ENCODE results near the gene HM13.
"Not testable (repeated sequence)": the region's sequence is repeated elsewhere in the genome, so short reads cannot be mapped to it uniquely, and the experiment has no call there.

Gene HM13

DNA sequence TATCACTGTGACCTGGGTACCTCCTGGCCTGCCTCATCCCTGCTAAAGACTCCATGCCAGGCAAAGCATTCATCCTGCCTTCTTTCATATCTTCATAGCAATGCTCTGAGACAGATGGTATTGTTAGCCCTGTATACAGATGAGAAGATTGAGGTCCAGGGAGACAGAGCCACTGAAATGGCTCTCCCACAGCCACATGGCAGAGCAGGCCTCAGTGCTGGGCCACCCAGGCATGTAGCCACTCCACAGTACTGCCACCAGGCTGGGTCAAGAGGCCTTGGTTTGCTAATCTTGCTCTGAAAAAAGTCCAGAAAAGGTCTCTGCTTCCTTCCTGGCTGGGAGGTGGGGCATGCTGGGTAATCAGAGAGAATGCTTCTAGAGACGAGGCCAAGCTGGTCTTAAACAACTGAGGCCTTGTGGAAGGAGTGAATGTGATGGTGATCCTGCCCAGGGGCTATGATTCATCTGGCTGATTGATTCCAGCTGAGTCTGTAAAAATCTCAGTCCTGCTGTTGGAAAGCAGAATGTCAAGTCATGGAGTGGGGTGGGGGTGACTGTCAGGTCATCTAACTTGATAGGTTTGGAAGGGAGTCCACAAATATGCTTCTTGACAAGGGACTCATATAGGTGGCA, 29.8 kb downstream of the HM13 start:
- DNase-seq (ENCODE audit: low read depth in 3 of 3) = no peak

DNA sequence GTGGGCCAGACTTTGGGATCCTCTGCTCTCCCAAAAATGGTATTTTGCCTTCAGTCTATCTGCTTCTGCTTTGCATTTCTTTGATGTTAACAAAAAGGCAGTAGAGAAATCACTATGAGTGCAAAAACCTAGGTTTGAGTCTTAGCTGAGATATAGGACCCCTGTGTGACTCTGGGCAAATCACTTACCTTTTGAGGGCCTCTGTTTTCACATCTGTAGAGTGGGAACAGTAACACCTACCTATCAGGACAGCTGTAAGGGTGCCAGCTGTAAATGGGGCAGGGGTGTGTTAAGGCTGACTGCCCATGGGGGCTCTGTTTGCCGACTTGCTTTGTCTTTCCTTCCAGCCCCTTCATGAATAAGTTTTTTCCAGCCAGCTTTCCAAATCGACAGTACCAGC, 30.4 kb downstream of the HM13 start:
- no peak for DNase-seq (ENCODE audit: low read depth in 3 of 3)

DNA sequence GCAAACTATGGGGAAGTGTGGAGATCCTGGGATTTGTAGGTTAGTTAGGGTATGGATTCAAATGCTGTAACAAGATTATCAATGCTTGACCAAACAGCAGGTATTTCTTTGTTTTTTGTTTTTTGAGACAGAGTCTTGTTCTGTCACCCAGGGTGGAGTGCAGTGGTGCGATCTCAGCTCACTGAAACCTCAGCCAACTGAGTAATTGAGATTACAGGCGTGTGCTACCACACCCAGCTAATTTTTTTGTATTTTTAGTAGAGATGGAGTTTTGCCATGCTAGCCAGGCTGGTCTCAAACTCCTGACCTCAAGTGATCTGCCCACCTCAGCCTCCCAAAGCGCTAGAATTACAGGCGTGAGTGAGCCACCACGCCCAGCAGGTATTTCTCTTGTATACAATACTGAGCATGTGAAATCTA, 31.4 kb downstream of the HM13 start:
- not testable (repeated sequence) for DNase-seq (ENCODE audit: low read depth in 3 of 3)

DNA sequence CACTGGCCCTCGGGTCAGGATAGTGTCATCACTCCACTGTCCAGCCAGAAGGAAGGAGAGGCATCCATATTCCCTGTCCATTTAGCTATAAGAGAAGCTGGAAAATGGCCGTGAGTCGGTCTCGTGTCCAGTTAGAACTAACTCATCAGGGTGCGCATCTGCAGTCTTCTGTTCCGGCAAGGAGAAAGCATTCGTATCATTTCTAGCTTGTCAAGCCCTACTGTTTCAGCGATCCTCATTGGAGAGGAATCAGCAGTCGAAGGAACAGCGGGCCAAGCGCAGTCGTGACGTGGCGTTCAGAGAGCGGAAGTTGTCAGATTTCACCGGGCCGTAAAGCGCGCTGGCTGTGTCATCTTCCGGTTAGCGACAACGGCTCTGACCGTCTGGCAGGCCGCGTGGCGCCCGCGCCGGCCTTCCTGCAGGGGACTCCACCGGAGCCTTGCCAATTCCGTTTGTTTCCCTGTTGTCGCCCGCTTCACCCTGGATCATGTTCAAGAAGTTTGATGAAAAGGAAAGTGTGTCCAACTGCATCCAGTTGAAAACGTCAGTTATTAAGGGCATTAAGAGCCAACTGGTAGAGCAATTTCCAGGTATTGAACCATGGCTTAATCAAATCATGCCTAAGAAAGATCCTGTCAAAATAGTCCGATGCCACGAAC, 32.9 kb downstream of the HM13 start:
- DNase-seq (ENCODE audit: low read depth in 3 of 3) = peak; percentile 59 to 68 (median 63)

DNA sequence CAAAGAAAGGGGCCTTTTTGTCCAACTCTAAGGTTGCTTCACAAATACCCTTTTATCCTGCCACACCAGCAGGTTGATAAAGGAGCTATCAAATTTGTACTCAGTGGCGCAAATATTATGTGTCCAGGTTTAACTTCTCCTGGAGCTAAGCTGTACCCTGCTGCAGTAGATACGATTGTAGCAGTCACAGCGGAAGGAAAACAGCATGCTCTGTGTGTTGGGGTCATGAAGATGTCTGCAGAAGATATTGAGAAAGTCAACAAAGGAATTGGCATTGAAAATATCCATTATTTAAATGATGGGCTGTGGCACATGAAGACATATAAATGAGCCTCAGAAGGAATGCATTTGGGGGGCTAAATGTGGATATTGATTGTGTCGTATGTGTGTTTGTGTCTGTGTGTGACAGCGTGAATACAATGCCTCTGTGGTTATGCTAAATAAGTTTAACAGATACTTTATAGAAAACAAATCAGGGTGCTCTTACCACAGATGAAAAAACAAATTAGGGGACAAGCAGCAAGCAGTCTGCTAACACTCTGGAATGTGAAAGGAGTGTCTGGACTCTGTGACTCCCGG, 33.6 kb downstream of the HM13 start:
- DNase-seq (ENCODE audit: low read depth in 3 of 3) = no peak

DNA sequence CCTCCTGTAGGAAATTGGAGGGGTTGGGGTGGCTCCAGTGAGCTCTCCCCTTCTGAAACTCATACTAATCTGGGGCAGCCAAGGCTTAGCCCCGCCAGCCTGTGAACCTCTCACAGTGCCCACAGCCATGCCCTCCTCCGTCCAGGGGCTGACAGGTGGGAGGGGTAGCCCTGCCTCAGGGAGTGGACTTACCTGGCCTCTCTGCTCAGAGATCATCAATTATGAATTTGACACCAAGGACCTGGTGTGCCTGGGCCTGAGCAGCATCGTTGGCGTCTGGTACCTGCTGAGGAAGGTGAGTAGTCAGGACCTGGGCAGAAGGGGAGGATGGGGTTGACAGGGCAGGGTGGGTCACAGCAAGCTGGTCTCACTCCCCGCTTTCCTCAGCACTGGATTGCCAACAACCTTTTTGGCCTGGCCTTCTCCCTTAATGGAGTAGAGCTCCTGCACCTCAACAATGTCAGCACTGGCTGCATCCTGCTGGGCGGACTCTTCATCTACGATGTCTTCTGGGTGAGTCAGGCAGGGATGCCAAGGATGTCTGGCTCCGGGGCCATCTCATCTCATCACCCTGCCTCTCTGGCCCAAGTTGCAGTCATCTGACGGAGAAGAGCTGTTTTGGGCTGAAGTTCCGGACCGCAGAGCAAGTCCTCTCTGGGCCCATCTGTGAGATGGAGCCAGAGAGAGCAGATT, 34.7 kb downstream of the HM13 start:
- no peak for DNase-seq (ENCODE audit: low read depth in 3 of 3)

DNA sequence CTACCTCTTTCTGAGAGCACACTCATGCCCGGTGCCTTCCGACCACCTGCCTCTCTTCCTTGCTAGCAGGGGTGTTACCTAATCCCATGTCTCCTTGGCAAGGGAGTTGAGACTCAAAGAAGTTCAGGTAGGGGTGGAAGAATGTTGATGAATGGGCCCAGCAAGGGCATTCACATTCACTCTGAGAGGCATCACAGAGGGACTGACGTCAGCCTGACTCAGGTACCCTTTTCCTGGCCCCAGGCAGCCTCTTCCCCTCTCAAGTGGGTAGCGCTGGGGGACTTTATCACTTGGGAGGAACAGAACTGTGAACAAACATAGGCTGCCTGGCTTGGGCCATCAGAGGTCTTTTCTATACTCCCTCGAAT, 35.3 kb downstream of the HM13 start:
- no peak for DNase-seq (ENCODE audit: low read depth in 3 of 3)

DNA sequence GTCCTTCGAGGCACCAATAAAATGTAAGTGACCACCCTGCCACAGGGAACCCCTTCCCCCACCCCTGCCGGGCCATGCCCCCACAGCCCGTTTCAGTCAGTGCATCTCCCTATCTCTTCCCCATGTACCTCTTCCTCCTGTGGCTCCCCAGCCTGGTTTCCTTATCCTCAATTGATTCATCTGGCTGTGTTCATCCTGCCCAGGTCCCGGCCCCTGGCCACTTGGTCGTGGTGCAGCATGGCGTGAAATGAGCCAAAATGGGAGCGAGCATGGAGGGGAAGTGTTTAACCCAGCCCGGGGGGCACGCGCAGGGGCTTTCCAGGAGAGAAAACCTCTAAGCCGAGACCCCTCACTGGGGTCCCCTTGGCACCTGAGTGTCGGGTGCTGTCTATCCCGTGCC, 35.9 kb downstream of the HM13 start:
- DNase-seq (ENCODE audit: low read depth in 3 of 3) = no peak

DNA sequence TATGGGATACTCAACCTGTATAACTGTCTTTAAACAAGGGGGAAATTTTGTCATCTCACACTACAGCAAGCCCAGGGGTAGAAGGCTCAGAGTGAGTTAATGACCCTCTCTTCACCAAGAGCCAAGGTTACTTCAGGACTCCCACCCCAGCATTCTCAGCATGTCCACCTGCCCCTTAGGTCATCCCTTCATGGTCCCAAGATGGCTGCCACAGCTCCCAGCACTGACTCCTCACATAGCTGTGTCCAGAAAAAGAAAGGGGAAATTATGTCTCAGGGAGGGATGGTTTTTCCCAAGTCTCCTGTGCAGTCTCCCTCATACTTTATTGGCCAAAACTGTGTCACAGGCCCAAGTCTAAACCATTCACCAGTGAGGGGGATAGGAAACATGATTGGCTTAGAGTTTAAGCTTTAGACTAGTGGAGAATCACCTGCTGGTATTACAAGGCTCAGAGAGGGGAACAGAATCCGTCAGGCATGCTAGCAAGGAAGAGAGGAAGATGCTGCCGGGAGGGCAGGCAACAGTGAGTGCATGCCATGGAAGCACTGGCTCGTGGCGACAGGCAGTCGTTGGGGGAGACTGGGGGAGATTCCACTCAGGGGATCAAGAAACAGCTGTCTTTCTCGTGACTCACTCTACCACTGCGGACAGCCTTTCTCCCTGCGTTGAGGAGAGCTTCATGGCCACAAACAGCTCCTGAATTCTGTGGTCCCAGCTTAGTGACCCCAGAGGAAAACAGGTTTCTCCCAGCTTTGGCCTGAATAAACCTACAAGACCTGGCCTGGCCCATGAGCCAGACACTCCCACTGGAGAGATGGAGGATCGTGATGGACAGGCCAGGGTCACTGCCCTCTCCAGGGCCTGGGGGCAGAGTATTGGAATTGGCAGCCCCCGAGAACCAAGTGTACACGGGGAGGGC, 37.2 kb downstream of the HM13 start:
- DNase-seq (ENCODE audit: low read depth in 3 of 3) = no peak

DNA sequence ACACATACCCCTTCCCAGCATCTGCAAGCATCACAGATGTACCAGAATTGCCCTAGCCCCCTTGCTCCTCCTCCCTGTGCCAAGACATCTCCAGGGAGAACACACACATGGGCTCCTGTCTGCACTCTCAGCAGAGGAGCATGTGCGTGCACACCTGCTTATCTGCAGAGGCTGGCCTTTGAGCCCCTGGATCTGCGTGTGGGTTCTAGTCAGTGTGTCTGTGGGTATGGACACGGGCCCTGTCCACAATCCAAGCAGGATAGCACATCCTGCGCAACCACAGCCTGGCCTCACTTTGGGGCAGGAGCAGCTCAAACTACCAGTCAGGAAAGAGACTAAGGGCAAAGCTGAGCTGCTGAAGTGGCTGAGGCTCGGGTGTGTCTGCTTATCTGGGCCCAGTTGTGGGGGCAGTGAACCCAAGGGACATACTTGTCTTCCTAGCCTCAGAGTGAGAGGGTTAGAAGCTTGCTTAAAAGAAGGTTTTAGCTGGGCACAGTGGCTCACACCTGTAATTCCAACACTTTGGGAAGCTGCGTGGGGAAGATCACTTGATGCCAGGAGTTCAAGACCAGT, 41.0 kb downstream of the HM13 start:
- DNase-seq (ENCODE audit: low read depth in 3 of 3) = no peak

DNA sequence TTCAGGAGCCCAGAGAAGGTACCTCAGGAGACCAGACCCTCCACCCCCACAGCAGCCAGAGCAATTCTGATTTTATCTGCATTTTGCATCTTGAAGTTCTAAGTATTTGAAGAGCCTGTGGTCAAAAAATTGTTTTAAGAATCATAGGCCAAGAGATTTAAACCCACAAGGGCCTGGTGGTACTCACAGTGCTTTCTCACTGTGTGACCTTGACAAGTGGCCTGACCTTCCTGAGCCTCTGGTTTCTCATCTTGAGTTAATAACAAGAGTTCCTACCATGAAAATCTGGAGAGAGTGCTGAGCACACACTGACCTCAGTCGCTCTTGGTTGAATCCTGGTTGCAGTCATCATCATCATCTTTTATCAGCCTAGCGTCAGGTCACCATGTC, 45.5 kb downstream of the HM13 start:
- no peak for DNase-seq (ENCODE audit: low read depth in 3 of 3)

DNA sequence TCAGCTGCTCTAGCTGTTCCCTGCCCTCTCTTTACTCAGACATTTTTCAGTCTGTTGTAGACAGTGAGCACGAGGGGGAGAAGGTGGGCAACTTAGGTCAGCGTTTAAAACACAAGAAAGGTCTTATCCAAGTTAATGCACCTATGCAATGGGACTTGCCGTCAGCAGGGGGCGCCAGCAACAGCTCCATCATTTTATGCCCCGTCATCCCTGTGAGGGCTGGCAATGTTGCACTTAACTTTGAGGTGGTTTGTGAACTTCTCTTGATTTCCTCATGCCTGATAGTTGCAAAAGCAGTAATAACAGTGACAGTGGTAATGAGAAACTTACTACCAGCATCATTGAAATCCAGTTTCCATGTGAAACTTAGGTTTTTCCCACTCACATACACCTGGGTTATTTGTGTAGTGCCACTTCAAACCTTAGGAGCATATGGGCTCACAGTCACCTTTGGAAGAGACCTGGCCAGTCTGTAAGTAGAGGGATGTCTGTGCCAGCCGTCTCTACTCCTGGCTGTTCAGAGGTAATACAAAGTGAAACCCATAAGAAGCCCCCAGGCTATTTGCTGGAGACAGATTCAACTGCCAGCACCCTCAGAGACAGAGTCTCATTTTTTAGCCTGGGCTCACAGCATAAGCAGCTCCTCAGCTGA, 46.0 kb downstream of the HM13 start:
- DNase-seq (ENCODE audit: low read depth in 3 of 3) = peak; percentile 44 to 54 (median 53)

DNA sequence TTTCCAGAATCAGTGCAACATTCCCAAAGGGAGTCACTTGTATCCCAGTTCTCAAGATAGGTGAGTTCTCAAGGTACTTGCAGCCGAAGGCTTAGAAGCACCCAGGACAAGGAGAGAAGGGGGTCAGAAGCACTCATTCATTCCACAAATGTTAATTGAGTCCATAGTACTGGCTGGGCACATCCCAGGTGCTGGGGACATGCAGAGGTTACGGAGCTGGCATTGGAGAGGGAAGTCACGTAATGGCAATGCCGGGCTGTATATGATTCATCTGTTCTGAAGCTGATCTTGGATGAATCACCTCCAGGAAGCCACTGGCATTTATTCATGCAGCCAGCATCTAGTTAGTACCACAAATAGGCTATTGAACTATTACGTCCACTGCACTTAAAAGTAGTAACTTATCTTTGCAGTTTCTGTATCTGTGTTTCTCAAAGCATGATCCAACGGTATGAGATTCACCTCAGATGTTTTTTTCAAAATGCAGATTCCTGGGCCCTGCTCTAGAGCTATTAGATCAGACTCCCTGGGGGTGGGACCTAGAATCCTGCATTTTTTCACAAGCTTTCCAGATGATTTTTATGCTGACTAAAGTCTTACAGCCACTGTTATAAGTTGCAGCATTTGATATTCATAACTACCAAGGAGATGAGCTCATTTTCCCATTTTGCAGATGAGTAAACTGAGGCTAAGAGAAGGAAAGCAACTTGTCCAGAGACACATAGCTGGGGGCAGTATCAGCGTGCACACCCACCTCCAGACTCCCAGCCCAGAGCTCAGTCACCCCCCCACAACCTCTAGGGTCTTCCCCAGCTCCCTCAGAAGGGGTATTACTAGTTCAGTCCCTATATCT, 46.7 kb downstream of the HM13 start:
- no peak for DNase-seq (ENCODE audit: low read depth in 3 of 3)

DNA sequence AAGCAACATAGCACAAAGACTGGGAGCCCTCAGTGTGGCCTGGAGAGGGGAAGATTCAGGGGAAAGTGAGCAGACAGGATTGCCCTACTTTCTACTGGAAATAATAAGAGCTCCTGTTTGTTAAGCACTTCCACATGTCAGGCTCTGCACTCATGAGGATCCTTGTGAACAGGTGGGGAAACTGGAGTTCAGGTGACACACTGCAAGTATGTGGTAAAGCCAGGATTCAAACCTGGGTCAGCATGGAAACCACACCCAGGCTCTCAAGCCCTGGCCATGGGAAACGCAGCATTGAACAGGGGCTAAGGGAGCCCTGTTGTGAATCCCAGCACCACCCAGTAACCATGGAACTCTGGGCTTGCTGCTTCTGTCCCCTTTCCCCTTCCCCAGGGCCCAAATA, 48.0 kb downstream of the HM13 start:
- no peak for DNase-seq (ENCODE audit: low read depth in 3 of 3)

DNA sequence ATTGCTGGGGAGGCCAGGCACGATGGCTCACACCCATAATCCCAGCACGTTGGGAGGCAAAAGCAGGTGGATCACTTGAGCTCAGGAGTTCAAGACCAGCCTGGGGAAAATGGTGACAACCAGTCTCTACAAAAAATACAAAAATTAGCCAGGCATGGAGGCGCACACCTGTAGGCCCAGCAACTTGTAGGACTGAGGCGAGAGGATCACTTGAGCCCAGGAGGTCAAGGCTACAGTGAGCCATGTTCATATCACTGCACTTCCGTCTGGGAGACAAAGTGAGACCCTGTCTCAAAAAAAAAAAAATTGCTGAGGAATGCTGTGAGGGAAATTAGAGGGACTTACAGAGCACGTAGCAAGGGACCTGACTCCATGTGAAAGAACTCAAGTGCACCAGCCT, 50.0 kb downstream of the HM13 start:
- DNase-seq (ENCODE audit: low read depth in 3 of 3) = no peak

DNA sequence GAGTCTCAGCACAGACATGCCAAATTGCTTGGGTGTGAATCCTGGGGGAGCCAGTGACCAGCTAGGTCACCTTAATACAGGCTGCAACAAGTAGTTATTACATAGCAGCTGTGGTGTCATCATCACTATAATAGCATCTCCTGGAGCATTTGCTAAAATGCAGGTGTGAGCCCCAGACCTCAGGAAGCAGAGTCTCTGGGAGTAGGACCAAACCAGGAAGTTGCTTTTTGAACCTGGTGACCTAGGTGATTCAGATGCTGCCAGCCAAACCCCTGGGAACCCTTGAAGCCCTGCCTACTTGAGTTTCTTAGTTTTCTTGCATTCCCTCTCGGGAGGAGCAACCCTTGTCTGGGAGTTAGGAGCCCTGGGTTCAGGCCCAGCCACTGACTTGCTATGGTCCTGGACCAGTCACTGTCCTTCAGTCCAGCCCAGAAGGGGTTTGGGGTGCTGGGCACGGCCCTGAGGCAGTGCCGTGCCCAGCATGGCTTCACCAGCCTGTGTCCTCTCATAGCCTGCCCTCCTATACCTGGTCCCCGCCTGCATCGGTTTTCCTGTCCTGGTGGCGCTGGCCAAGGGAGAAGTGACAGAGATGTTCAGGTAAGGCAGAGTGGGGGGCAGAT, 51.6 kb downstream of the HM13 start:
- no peak for DNase-seq (ENCODE audit: low read depth in 3 of 3)

DNA sequence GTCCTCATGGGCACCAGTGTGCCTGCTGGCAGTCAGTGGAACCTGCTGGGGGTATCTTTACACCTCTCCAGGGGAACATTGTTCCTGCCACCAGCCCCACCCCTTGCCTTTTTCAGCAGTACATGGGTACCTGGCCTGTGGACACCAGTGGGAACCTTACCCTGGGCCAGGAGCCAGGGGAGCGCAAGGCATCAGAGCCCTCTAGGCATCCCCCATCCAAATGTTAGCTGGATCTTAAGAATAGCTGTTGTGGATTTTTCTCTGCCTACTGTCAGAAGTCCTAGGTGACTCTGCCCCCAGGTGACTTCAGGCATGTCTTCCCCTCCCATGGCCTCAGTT, 52.0 kb downstream of the HM13 start:
- DNase-seq (ENCODE audit: low read depth in 3 of 3) = no peak

DNA sequence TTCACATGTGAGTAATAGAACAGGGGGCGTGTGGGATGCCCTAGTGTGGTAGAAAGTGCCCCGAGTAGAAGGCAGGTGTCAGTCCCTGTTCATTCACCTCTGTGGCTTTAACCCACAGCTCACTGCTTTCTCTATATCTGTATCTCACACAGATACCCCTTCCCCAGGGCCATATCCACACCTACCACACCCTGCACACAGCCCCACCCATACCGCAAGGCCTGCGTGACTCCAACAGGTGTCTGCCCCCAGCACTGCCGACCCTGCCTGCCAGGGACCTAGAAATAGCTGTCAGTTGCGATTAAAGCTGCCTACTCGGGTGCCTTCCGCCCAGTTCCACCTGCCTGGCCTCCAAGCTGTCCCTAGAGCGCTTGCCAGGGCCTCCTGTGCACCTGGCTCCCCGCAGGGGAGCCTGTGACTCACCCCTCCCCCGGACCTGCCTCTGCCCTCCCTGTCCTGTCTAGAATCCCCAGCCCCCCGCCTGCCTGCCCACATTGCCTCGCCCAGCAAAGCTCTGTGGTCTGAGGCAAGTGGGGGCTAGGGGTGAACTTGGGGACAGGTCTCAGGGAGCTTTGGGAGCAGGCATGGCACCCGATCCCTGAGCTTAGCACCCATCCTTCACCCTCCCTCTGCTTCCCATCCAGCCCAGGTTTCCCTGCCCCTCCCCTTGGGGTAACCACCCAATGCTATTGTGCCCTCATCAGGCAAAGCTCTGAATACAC, 52.6 kb downstream of the HM13 start:
- DNase-seq (ENCODE audit: low read depth in 3 of 3) = peak in 1 of 3 experiments; percentile 25

DNA sequence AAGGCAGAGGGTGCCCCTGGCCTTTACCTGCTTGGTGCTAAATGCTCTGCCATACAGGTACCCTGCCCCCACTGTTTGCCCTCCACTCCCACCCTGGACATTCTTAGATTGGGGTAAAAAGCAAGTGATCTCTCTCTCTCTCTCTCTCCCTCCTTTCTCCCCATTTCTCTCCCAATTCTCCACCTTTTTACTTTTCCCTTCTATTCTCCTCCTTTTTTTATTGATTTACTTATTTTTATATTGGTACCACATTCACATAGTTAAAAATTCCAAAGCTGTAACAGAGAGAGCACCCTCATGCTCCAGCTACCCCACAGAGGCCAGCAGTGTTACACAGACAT, 53.1 kb downstream of the HM13 start:
- no peak for DNase-seq (ENCODE audit: low read depth in 3 of 3)

Data from stimulated activated CD4-positive, alpha-beta T cell treated with anti-CD3 and anti-CD28 coated beads, TNF-alpha, amount 100 ng/mL, for 4 hours (primary cell).